Rectal smooth muscle tissue (tissue), 1 donor: ENCODE results near the gene EPHB6.

Source experiments
- H3K27ac ChIP-seq: one replicate; pipeline ENCODE4 v1.7.0; 2013; ENCODE audit warnings: low read depth, low read length, inconsistent platforms
- H3K27me3 ChIP-seq: one replicate; pipeline ENCODE4 v1.7.0; 2013; ENCODE audit warnings: low read length; ENCODE audit not compliant: control insufficient read depth, insufficient read depth
- H3K36me3 ChIP-seq: one replicate; pipeline ENCODE4 v1.7.0; 2013; ENCODE audit warnings: low read length; ENCODE audit not compliant: control insufficient read depth, insufficient read depth
- H3K4me1 ChIP-seq: one replicate; pipeline ENCODE4 v1.7.0; 2013; ENCODE audit warnings: low read length; ENCODE audit not compliant: control insufficient read depth, insufficient read depth
- H3K4me3 ChIP-seq: one replicate; pipeline ENCODE4 v1.7.0; 2013; ENCODE audit warnings: low read length
- H3K9ac ChIP-seq: one replicate; pipeline ENCODE4 v1.7.0; 2013; ENCODE audit warnings: low read length

Gene EPHB6

DNA sequence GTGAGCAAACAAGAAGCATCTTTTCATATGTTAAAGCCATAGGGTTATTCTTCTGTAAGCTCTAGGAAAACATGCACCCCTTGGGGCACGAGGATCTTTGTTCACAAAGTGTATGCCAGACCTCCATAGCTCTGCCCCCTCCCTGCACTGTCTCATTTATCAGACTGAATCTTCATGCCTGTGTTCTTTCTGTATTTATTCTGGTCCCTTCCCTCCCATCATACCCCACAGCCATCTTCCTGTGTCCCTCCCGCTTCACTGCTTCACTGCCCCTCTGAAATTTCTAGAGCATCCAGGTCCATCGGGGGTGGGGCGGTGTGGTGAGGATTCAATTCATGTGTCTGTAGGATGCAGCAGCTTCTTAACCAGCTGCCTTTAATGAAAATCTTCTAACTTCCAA is 7.5 kb downstream of the EPHB6 start:
- Histone ChIP-seq H3K36me3 (no peaks in the 10 kb centered on the region), H3K4me1 (peaks cover 3% of the 10 kb centered on the region), H3K4me3 (no peak overlapping the region), H3K27me3 (no peaks in the 10 kb centered on the region), H3K9ac (no peak overlapping the region), H3K27ac (no peak overlapping the region)

- Histone ChIP-seq H3K4me3 (no peak overlapping the region), H3K27ac (no peak overlapping the region), H3K27me3 (no peaks in the 10 kb centered on the region), H3K9ac (no peak overlapping the region), H3K4me1 (peaks cover 3% of the 10 kb centered on the region), H3K36me3 (no peaks in the 10 kb centered on the region)
Measured at GRCh38 chr7:142862786-142863400, 8.0 kb downstream of the EPHB6 start.

DNA sequence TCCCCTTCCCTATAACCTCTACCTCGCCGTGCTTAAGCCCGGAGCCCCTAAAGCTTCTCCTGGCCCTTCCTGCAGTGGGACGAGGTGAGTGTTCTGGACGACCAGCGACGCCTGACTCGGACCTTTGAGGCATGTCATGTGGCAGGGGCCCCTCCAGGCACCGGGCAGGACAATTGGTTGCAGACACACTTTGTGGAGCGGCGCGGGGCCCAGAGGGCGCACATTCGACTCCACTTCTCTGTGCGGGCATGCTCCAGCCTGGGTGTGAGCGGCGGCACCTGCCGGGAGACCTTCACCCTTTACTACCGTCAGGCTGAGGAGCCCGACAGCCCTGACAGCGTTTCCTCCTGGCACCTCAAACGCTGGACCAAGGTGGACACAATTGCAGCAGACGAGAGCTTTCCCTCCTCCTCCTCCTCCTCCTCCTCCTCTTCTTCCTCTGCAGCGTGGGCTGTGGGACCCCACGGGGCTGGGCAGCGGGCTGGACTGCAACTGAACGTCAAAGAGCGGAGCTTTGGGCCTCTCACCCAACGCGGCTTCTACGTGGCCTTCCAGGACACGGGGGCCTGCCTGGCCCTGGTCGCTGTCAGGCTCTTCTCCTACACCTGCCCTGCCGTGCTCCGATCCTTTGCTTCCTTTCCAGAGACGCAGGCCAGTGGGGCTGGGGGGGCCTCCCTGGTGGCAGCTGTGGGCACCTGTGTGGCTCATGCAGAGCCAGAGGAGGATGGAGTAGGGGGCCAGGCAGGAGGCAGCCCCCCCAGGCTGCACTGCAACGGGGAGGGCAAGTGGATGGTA is 9.2 kb downstream of the EPHB6 start:
- Histone ChIP-seq H3K9ac (no peak overlapping the region), H3K27me3 (no peaks in the 10 kb centered on the region), H3K36me3 (no peaks in the 10 kb centered on the region), H3K4me1 (peaks cover 3% of the 10 kb centered on the region), H3K4me3 (no peak overlapping the region), H3K27ac (no peak overlapping the region)

DNA sequence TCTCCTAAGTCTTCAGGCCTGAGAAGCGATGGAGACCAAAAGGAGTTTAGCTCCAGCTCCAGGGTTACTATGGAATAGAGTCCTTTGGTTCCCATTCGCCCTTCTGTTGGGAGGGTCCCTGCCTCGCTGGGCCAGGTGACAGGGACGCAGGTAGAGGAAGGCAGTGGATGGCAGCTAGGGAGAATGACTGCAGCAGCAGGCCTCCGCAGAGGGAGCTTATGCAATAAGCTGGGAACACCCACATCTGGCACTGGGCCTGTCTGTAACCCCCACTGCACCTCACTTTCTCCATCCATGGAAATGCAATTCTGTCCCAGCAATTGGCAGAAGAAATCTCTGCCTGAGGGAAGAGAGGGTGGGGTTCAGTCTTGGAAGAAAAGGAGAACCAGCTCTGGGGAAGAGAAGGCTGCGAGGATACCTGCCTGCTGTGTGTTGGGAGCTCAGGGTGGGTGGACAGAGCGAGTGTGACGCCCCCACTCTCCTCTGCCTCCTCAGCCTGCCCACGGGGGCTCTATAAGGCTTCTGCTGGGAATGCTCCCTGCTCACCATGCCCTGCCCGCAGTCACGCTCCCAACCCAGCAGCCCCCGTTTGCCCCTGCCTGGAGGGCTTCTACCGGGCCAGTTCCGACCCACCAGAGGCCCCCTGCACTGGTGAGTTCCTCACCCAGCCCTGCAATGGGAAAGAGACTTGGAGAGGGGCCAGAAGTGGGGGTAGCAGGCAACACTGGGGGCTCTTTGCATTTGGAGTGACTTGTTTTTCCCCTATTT is 10.3 kb downstream of the EPHB6 start:
- H3K4me3 ChIP-seq, result no peak overlapping the region
- H3K36me3 ChIP-seq, result no peaks in the 10 kb centered on the region
- no peak overlapping the region for H3K9ac ChIP-seq
- H3K27me3 ChIP-seq, result no peaks in the 10 kb centered on the region
- H3K27ac ChIP-seq, result no peak overlapping the region
- H3K4me1 ChIP-seq, result no peaks in the 10 kb centered on the region

- no peak overlapping the region for H3K27ac ChIP-seq
- no peaks in the 10 kb centered on the region for H3K27me3 ChIP-seq
- no peak overlapping the region for H3K9ac ChIP-seq
- no peak overlapping the region for H3K4me3 ChIP-seq
- no peaks in the 10 kb centered on the region for H3K36me3 ChIP-seq
- H3K4me1 ChIP-seq, result no peaks in the 10 kb centered on the region
Measured at GRCh38 chr7:142865766-142866165, 10.9 kb downstream of the EPHB6 start.

DNA sequence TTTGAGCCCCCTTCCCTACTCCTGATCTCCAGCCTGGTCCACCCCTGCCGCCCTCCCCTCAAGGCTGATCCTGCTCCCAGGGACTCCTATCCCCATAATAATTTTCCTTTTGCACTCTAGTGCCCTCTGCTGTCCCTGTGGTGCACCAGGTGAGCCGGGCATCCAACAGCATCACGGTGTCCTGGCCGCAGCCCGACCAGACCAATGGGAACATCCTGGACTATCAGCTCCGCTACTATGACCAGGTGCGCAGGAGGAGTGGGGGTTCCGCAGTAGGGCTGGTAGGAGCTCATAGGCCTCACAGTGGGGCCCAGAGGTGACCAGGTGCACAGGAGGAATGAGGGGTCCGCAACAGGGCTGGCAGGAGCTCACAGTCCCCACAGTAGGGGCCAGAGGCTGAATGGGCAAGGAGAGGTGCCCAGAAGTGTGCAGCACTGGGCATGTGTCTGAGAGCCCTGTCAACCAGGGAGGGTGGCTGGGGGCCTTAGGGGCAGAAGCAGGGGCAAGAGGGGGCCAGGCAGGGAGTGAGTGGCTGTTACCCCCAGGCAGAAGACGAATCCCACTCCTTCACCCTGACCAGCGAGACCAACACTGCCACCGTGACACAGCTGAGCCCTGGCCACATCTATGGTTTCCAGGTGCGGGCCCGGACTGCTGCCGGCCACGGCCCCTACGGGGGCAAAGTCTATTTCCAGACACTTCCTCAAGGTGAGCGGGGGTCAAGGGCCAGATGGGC is 11.7 kb downstream of the EPHB6 start:
- no peak overlapping the region for H3K27ac ChIP-seq
- no peak overlapping the region for H3K4me3 ChIP-seq
- no peaks in the 10 kb centered on the region for H3K4me1 ChIP-seq
- H3K36me3 ChIP-seq, result no peaks in the 10 kb centered on the region
- H3K9ac ChIP-seq, result no peak overlapping the region
- H3K27me3 ChIP-seq, result no peaks in the 10 kb centered on the region

- no peaks in the 10 kb centered on the region for H3K4me1 ChIP-seq
- H3K27ac ChIP-seq, result no peak overlapping the region
- H3K36me3 ChIP-seq, result no peaks in the 10 kb centered on the region
- no peak overlapping the region for H3K4me3 ChIP-seq
- no peak overlapping the region for H3K9ac ChIP-seq
- H3K27me3 ChIP-seq, result no peaks in the 10 kb centered on the region
Measured at GRCh38 chr7:142867097-142867378, 12.2 kb downstream of the EPHB6 start.

DNA sequence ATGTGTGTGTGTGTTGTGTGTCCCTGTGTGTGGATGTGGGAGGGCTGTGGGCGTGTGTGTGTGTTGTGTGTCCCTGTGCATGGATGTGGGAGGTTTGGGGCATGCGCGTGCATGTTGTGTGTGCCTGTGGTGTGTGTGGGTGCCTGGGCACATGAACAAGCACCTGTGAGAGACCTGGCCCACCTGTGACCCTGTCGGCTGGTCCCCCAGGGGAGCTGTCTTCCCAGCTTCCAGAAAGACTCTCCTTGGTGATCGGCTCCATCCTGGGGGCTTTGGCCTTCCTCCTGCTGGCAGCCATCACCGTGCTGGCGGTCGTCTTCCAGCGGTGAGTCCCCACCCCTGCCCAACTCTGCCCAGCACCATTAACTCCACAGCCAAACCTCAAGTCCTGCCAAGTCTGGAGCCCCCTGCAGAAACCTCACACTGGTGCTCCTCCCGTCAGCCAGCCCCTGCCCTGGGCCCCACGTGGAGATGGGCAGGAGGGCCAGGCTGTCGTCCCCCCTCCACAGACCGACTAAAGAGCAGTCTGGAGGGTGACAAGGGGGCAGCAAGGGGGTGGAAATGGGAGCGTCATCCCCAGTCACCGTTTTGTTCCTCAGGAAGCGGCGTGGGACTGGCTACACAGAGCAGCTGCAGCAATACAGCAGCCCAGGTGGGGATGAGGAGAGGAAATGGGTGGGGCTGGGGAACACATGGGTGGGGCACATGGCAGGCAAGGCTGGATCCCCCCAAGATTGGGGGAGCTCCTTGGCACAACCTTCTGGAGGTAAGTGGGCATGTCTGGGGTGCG is 12.7 kb downstream of the EPHB6 start:
- no peak overlapping the region for H3K27ac ChIP-seq
- no peaks in the 10 kb centered on the region for H3K36me3 ChIP-seq
- H3K4me3 ChIP-seq, result no peak overlapping the region
- H3K27me3 ChIP-seq, result no peaks in the 10 kb centered on the region
- H3K4me1 ChIP-seq, result no peaks in the 10 kb centered on the region
- H3K9ac ChIP-seq, result no peak overlapping the region

- Histone ChIP-seq H3K4me1 (no peaks in the 10 kb centered on the region), H3K4me3 (no peak overlapping the region), H3K36me3 (no peaks in the 10 kb centered on the region), H3K27ac (no peak overlapping the region), H3K9ac (no peak overlapping the region), H3K27me3 (no peaks in the 10 kb centered on the region)
Measured at GRCh38 chr7:142868188-142868985, 13.5 kb downstream of the EPHB6 start.

GRCh38 chr7:142868986-142869415 is 14.1 kb downstream of the EPHB6 start:
- no peaks in the 10 kb centered on the region for H3K36me3 ChIP-seq
- no peak overlapping the region for H3K27ac ChIP-seq
- H3K4me1 ChIP-seq, result no peaks in the 10 kb centered on the region
- H3K4me3 ChIP-seq, result no peak overlapping the region
- no peaks in the 10 kb centered on the region for H3K27me3 ChIP-seq
- H3K9ac ChIP-seq, result no peak overlapping the region

- Histone ChIP-seq H3K4me1 (no peaks in the 10 kb centered on the region), H3K9ac (no peak overlapping the region), H3K27me3 (no peaks in the 10 kb centered on the region), H3K4me3 (no peak overlapping the region), H3K27ac (no peak overlapping the region), H3K36me3 (no peaks in the 10 kb centered on the region)
Measured at GRCh38 chr7:142869434-142869833, 14.6 kb downstream of the EPHB6 start.
